Bone marrow (tissue), 2 donors: ENCODE data around the gene CCL23.
"Not testable (repeated sequence)": the region's sequence is repeated elsewhere in the genome, so short reads cannot be mapped to it uniquely, and the experiment has no call there.

Experiments
- DNase-seq, 2 donors: peaks; one replicate each; lab custom pipeline; 2025; lab: John Stamatoyannopoulos, UW

Gene CCL23

GRCh38 chr17:36004594-36005108 lies 13.1 kb downstream of the CCL23 start:
- DNase-seq, result no peak

DNA sequence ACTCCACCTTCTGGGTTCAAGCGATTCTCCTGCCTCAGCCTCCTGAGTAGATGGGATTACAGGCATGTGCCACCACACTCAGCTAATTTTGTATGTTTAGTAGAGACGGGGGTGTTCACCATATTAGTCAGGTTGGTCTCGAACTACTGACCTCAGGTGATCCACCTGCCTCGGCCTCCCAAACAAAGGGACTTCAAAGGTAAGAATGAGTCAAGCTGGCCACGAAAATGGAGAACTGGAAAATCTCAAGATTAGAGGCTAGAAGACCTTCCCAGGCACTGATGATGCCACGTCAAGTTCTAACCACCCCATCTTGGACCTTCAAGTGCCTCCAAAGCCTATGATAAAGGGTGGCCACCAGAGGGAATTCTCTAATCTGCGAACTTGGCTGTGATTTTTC lies 15.1 kb downstream of the CCL23 start:
- no peak for DNase-seq

GRCh38 chr17:36001862-36002603 lies 15.7 kb downstream of the CCL23 start:
- no peak for DNase-seq

GRCh38 chr17:36001110-36001771 lies 16.5 kb downstream of the CCL23 start, which contains the start of gene CCL15:
TSS of gene CCL15 (minus strand) at chr17:36001553. CDS start at chr17:36001492, 61 bp downstream.
- DNase-seq, result no peak

- no peak for DNase-seq
These were observed 17.1 kb downstream of the CCL23 start for GRCh38 chr17:36000732-36001109.

DNA sequence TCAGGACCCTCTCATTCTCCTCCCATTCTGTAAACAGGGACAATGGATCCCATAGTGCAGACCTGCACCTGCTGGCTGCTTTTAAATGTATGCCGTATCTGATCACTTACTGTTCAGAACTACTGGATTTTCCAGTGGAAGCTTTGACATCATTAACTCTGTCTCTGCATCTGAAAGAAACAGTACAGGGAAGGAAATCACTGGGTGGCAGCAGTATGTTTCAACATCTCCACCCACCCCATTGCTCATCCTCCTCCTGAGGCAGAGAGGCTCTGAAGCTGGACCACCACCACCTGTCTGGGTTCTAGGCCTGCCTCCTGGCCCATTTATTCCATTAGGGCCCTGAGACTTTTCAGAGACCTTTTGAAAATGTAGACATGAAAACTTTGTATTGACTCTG lies 19.0 kb downstream of the CCL23 start:
- no peak for DNase-seq

- DNase-seq, result no peak
These were observed 19.7 kb downstream of the CCL23 start for GRCh38 chr17:35998018-35998545.

DNA sequence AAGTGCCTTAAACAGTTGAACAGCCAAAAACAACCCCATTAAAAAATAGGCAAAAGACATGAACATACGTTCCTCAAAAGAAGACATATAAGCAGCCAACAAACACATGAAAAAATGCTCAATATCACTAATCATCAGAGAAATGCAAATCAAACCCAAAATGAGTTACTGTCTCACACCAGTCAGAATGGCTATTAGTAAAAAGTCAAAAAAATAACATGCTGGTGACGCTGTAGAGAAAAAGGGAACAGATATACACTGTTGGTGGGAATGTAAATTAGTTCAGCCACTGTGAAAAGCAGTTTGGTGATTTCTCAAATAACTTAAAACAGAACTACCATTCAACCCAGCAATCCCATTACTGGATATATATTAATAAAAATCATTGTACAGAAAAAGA lies 22.4 kb downstream of the CCL23 start:
- not testable (repeated sequence) for DNase-seq

- no peak for DNase-seq
These were observed 26.7 kb downstream of the CCL23 start for GRCh38 chr17:35991075-35991474.

DNA sequence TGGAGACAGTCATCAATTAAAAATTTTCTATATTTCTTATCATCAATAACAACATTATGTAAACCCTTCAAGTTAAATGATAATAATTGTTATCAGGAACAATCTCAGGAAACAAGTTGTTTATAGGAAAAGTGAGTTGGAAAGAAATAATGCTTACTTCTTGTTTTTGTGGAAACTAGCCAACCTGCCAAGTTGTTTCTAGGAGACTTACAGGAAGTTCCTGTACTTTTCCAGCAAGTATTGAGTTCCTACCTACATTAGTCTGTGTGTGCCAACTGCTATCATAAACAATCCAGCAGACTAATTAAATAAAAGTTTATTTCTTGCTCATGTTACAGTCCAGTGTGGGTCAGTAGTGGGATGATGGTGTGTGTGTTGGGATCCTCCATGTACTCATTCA lies 29.6 kb downstream of the CCL23 start:
- DNase-seq, result no peak

- no peak for DNase-seq
These were observed 31.1 kb downstream of the CCL23 start, which contains the start of gene CCL14 for GRCh38 chr17:35986643-35987042. TSS of gene CCL14 (minus strand) at chr17:35986729. CDS start at chr17:35986649, 80 bp downstream.

- DNase-seq, result no peak
These were observed 33.6 kb downstream of the CCL23 start for GRCh38 chr17:35984140-35984539.

DNA sequence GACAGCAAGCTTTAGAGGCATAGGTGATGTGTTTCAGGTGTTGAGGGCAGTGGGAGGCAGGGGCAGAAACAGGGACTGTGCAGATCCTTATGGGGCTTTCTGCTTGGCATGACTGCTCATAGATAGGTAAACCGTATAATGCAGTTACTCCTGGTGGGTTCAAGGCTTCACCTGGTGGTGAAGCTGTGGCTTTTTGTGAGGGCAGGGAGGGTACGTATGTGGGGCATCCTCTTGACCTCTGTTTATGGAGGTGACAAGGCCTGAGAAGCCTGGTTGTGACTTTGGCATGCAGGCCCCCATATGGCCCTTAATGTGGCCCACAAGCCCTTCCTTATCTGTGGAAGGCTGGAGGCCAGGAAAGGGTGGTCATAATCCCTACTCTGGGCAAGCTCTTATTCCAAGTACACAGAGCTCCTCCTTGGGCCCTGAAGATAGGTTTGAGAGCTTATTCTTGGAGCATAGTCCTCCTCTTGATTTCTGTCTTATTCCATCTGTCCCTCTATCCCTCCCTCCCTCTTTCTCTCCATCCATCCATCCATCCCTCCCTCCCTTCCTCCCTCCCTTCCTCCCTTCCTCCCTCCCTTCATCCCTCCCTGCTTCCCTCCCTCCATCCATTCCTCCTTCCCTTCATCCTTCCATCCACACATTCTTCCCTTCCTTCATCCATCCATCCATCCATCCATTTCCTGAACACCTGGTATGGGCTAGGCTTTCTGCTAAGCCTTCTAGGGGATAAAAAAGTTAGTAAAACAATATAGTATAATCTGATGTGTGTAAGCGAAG lies 35.2 kb downstream of the CCL23 start:
- no peak for DNase-seq

DNA sequence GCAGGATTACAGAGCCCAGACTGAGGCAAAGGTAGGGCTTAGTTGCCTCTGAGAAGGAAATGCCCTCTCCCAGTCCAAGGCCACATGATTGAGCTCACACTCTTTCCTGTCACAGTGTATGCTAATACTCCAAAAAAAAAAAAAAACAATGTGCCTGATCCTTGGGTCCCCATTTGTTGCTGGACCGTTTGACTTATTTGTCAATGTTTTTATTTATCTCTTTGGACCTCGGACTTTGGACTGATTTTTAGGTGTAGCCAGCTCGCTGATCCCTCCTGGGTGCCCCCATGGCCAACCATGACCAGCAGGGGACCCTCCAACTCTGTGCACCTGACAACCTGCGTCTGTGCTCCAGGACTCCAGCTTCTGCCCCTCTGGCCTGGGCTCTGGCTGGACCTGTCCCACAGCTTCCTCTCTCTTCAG lies 35.9 kb downstream of the CCL23 start:
- DNase-seq, result no peak

- DNase-seq, result no peak
These were observed 36.5 kb downstream of the CCL23 start, which contains the start of gene CCL16 for GRCh38 chr17:35981246-35981645. TSS of gene CCL16 (minus strand) at chr17:35981497. CDS start at chr17:35981420, 77 bp downstream.

DNA sequence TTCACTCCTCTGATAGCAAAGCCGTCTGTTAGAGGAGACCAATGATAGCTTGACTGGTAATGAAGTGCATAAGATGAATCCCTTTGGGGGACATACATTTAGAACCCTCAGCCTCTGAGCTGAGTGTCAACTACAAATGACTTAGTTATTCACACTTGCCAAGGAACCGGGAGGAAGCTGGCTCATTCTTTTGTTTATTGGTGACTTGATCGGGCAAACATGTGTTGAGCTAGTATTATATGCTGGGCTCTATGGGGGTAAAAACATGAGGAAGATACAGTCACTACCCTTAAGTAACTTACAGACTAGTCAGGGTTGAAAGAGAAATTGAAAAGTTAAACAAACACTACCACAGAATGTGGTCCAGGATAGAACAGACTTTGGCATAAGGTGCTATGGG lies 39.4 kb downstream of the CCL23 start:
- DNase-seq, result no peak

GRCh38 chr17:35977509-35977908 lies 40.3 kb downstream of the CCL23 start:
- no peak for DNase-seq

DNA sequence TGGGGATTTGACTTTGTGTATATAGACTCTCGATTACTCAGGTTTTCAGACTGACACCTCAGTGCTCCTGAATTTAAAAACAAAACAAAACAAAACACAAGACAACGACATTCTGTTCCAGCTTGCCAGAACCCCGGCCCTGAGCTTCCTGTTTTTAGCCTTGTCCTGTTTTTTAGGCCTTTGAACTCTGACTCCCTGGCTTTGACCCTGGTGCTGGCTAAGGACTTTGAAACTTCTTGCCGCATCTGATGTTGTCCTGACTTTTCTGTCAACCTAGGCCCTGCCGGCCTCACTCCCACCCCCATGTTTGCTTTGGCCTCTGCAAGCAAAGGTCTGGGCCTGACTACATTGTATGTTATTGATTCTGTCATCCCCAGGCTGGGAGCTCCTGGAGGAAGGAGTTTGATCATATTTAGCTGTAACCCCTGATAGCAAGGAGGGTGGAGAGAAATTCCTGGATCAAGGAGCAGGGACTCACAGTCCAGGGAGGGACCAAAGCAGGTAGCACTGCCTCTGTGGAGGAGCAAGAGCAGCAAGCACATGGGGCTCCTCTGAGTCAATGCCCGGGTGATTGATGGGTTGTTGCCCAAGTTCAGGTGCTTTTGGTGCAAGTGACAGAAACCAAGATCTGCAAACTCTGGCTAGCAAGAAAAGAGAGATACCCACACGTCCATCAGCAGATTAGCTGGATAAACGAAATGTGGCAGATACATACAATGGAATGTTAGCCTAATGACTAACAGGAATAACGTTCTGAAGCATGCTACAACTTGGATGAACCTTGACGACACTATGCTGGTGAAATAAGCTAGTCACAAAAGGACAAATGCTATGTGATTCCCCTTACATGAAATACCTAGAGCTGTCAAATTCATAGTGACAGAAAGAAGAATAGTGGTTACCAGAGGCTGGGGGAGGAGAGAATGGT lies 44.2 kb downstream of the CCL23 start:
- no peak for DNase-seq

- DNase-seq, result no peak
These were observed 44.8 kb downstream of the CCL23 start for GRCh38 chr17:35972945-35973332.

DNA sequence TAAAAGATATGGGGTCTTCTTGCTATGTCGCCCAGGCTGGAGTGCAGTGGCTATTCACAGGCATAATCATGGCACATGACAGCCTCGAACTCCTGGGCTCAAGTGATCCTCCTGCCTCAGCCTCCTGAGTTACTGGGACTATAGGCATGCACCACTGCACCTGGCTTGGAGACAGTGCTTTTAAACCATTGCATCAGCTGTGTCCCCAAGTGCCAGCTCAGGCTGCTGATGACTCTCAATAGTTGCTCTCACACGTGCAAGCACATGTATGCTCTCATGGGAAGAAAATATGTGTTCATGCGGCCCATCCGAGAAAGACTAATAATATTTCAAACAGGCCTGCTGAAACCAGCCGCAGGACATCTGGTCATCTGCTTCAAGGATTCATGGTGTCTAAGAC lies 45.2 kb downstream of the CCL23 start:
- no peak for DNase-seq

GRCh38 chr17:35972066-35972465 lies 45.7 kb downstream of the CCL23 start:
- DNase-seq, result no peak
